Measurements from ENCODE around the gene SUPT20H. TPM values are rescaled to one million over a fixed set of nuclear protein-coding genes. Genes with fewer than 3 reads are reported as not detected.

Gene SUPT20H
- total and polyA plus RNA-seq, 2 donors (not counting 1 experiment from before 2014, with no cell fraction given): 56.5 to 57.5 TPM

DNA sequence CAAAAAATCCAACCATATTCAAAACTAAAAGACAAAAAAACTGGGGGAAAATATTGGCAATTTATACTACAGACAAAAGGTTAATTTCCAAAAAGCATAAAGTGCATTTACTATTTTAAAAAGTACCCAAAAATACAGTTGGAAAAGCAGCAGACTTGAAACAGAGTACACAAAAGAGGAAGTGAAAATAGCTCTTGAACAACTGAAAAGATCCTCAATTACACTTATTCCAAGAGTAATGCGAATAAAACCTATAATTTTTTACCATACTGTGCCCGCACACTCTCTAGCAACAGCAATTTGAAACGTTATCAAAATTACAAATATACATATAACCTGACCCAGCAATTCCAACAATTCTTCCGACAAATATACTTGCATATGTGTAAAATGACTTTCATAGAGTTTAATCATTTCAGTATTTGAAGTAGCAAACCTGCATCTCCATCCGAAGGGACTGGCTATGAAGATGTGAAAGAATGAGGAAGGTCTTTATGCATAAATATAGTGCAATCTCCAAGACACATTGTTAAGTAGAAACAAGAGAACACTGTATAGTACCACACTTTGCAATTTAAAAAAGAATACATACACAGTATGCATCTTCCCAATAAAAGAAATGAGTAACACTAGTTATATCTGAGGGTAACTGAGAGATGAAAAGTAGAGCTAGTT, 85.7 kb downstream of the SUPT20H start:
- H3K27me3 ChIP-seq (ENCODE audit: control insufficient read depth, insufficient read depth, low read length): no peaks in the 10 kb centered on the region
- DNase-seq (ENCODE audit: low read depth in 2 of 2): no peak
- no peak overlapping the region for H3K27ac ChIP-seq (ENCODE audit: insufficient read depth, low read length)
- H4K20me1 ChIP-seq (ENCODE audit: control insufficient read depth, extremely low read depth, insufficient read depth, low read length): no peaks in the 10 kb centered on the region
- no peaks in the 10 kb centered on the region for H3K9me3 ChIP-seq (ENCODE audit: control insufficient read depth, insufficient read depth, low read depth, low read length)
- no peak for TF ChIP-seq EZH2 (IDR thresholded peaks at IDR 0.05; ENCODE audit: low read length, missing control alignments)
- no peaks in the 10 kb centered on the region for H3K36me3 ChIP-seq (ENCODE audit: control insufficient read depth, insufficient read depth, low read length)
- H3K4me1 ChIP-seq (ENCODE audit: control insufficient read depth, extremely low read depth, insufficient read depth, low read length): no peaks in the 10 kb centered on the region
- H3K4me2 ChIP-seq (ENCODE audit: extremely low read depth, insufficient read depth, low read length): no peak overlapping the region
- H3K79me2 ChIP-seq (ENCODE audit: control insufficient read depth, insufficient read depth, low read length): no peaks in the 10 kb centered on the region
- no peak overlapping the region for H2AFZ ChIP-seq (ENCODE audit: low read length)
- no peak overlapping the region for H3K4me3 ChIP-seq (replicated peaks in 1 of 4; ENCODE audit: control extremely low read depth in 1 of 4, insufficient read depth in 1 of 4, low read depth in 3 of 4, low read length in 4 of 4)
- H3K9ac ChIP-seq (ENCODE audit: insufficient read depth, low read length): no peak overlapping the region

- H3K36me3 ChIP-seq (ENCODE audit: control insufficient read depth, insufficient read depth, low read length): peaks cover 1% of the 10 kb centered on the region
- DNase-seq (ENCODE audit: low read depth in 2 of 2): no peak
These were observed 86.5 kb downstream of the SUPT20H start for GRCh38 chr13:36973009-36973408.

DNA sequence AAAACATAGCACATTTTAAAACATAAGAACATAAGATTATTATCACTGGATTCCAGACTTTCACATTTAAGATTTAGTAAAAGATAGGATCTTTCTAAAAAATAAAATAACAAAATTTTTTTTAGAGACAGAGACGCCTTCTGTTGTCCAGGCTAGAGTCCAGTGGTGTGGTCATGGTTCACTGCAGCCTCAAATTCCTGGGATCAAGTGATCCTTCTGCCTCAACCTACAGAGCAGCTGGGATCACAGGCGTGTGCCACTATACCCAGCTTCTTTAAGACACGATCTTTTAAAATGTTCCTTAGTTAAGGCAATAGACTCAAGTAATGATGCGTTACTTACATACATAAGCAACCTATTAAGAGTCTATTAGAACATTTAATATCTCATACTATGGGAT, 93.1 kb downstream of the SUPT20H start:
- Histone ChIP-seq H3K4me1 (ENCODE audit: control insufficient read depth, extremely low read depth, insufficient read depth, low read length) (peaks cover 4% of the 10 kb centered on the region), H3K36me3 (ENCODE audit: control insufficient read depth, insufficient read depth, low read length) (peaks cover 5% of the 10 kb centered on the region), H3K4me3 (replicated peaks in 1 of 4; ENCODE audit: control extremely low read depth in 1 of 4, insufficient read depth in 1 of 4, low read depth in 3 of 4, low read length in 4 of 4) (no peak overlapping the region), H2AFZ (ENCODE audit: low read length) (no peak overlapping the region), H3K9me3 (ENCODE audit: control insufficient read depth, insufficient read depth, low read depth, low read length) (no peaks in the 10 kb centered on the region), H3K79me2 (ENCODE audit: control insufficient read depth, insufficient read depth, low read length) (no peaks in the 10 kb centered on the region), H3K27ac (ENCODE audit: insufficient read depth, low read length) (no peak overlapping the region), H3K4me2 (ENCODE audit: extremely low read depth, insufficient read depth, low read length) (no peak overlapping the region), H3K9ac (ENCODE audit: insufficient read depth, low read length) (no peak overlapping the region), H4K20me1 (ENCODE audit: control insufficient read depth, extremely low read depth, insufficient read depth, low read length) (no peaks in the 10 kb centered on the region), H3K27me3 (ENCODE audit: control insufficient read depth, insufficient read depth, low read length) (no peaks in the 10 kb centered on the region)
- TF ChIP-seq CTCF (conservative IDR thresholded peaks at IDR 0.05 in 1 of 2, IDR thresholded peaks at IDR 0.05 in 1 of 2; ENCODE audit: low read depth in 1 of 2, low read length in 2 of 2): no peak
- no peak for TF ChIP-seq EZH2 (IDR thresholded peaks at IDR 0.05; ENCODE audit: low read length, missing control alignments)
- no peak for DNase-seq (ENCODE audit: low read depth in 2 of 2)

More at GRCh38 chr13:36973009-36973408, 86.5 kb downstream of the SUPT20H start:
- no peaks in the 10 kb centered on the region for H3K79me2 ChIP-seq (ENCODE audit: control insufficient read depth, insufficient read depth, low read length)
- no peaks in the 10 kb centered on the region for H3K4me1 ChIP-seq (ENCODE audit: control insufficient read depth, extremely low read depth, insufficient read depth, low read length)
- H4K20me1 ChIP-seq (ENCODE audit: control insufficient read depth, extremely low read depth, insufficient read depth, low read length): no peaks in the 10 kb centered on the region
- H3K27ac ChIP-seq (ENCODE audit: insufficient read depth, low read length): no peak overlapping the region
- TF ChIP-seq CTCF (conservative IDR thresholded peaks at IDR 0.05 in 1 of 2, IDR thresholded peaks at IDR 0.05 in 1 of 2; ENCODE audit: low read depth in 1 of 2, low read length in 2 of 2): no peak
- TF ChIP-seq EZH2 (IDR thresholded peaks at IDR 0.05; ENCODE audit: low read length, missing control alignments): no peak
- H2AFZ ChIP-seq (ENCODE audit: low read length): no peak overlapping the region
- no peak overlapping the region for H3K9ac ChIP-seq (ENCODE audit: insufficient read depth, low read length)
- H3K9me3 ChIP-seq (ENCODE audit: control insufficient read depth, insufficient read depth, low read depth, low read length): no peaks in the 10 kb centered on the region
- no peaks in the 10 kb centered on the region for H3K27me3 ChIP-seq (ENCODE audit: control insufficient read depth, insufficient read depth, low read length)
- no peak overlapping the region for H3K4me2 ChIP-seq (ENCODE audit: extremely low read depth, insufficient read depth, low read length)
- H3K4me3 ChIP-seq (replicated peaks in 1 of 4; ENCODE audit: control extremely low read depth in 1 of 4, insufficient read depth in 1 of 4, low read depth in 3 of 4, low read length in 4 of 4): no peak overlapping the region

All from fibroblast of lung (primary cell).